HepG2 (cell line): Measurements from ENCODE around the gene FAT2. TPM values are rescaled to one million over a fixed set of nuclear protein-coding genes. Genes with fewer than 3 reads are reported as not detected.

Experiments used
- ATAC-seq: fragments of 200-7000 bp; cut with Tn5 transposase; 3 replicates; pipeline ENCODE4 v1.9.1; 2020; ENCODE audit warnings: mild to moderate bottlenecking, moderate library complexity
- BruUV-seq: library from RNA; stranded (reverse); fragments of 400-500 nt; replicated peaks from 2 replicates; lab custom pipeline; 2021; lab: Mats Ljungman, UMichigan
- CTCF ChIA-PET: fragments of 300-600 bp; formaldehyde crosslinking; extraction: SDS; loops from one replicate; lab custom pipeline; 2021; ENCODE audit warnings: low total read pairs, inconsistent platforms, low intra/inter-chr PET ratio; lab: Yijun Ruan, JAX
- POLR2A ChIA-PET: fragments of 350-600 bp; sonication (Branson Sonifier 250); formaldehyde crosslinking; loops from one replicate; lab custom pipeline; 2020; ENCODE audit warnings: antibody characterized with exemption, inconsistent platforms; lab: Yijun Ruan, JAX
- DNase-seq: peaks from one replicate; pipeline ENCODE4 v3.0.0-alpha.2; 2015; ENCODE audit warnings: low spot score
- FAIRE-seq: peaks from 3 replicates; lab custom pipeline; 2011; peaks lifted over from hg19 to GRCh38; lab: Jason Lieb, UNC
- H2AFZ ChIP-seq: one replicate; pipeline ENCODE4 v1.6.1; 2011; ENCODE audit warnings: low read length, inconsistent platforms
- H3K27ac ChIP-seq: fragments of 300-600 bp; 3 replicates; pipeline ENCODE4 v1.8.0; 2011; ENCODE audit warnings: mixed run types, mild to moderate bottlenecking, mixed read lengths, low read length, inconsistent platforms; ENCODE audit not compliant: insufficient read depth; ENCODE audit errors: extremely low read length
- H3K27me3 ChIP-seq, 2 experiments: fragments of 200-600 bp in 1 of 2; 2 replicates in 1 of 2; 3 replicates in 1 of 2; pipeline versions ENCODE4 v1.6.0 to v1.8.0; 2011; ENCODE audit warnings: low read length in 2 of 2, mild to moderate bottlenecking in 2 of 2, moderate library complexity in 2 of 2, inconsistent platforms in 1 of 2; ENCODE audit not compliant: insufficient read depth in 2 of 2, control insufficient read depth in 1 of 2
- H3K36me3 ChIP-seq, 2 experiments: fragments of 200-600 bp in 1 of 2; replicated peaks in 1 of 2; 2 replicates in 1 of 2; 3 replicates in 1 of 2; pipeline versions ENCODE4 v1.5.1 to v1.8.0; 2011; ENCODE audit warnings: low read length in 2 of 2, inconsistent platforms in 1 of 2; ENCODE audit not compliant: insufficient read depth in 2 of 2, control insufficient read depth in 1 of 2
- H3K4me1 ChIP-seq: 2 replicates; pipeline ENCODE4 v1.5.1; 2012; ENCODE audit warnings: low read length, inconsistent platforms; ENCODE audit not compliant: insufficient read depth
- H3K4me2 ChIP-seq: 2 replicates; pipeline ENCODE4 v1.6.0; 2011; ENCODE audit warnings: low read depth, low read length, inconsistent platforms
- H3K4me3 ChIP-seq, 3 experiments: fragments of 200-600 bp in 1 of 3; sonication (generic), shearing (Covaris generic) in 1 of 3; replicated peaks in 1 of 3; 2 replicates each; pipeline ENCODE4 v1.5.1; 2011 to 2016; ENCODE audit warnings: low read length in 3 of 3, inconsistent platforms in 2 of 3, low read depth in 2 of 3, mild to moderate bottlenecking in 2 of 3, control low read depth in 1 of 3, mixed read lengths in 1 of 3; ENCODE audit not compliant: insufficient read depth in 1 of 3
- H3K79me2 ChIP-seq: one replicate; pipeline ENCODE4 v1.6.1; 2011; ENCODE audit warnings: low read length, inconsistent platforms; ENCODE audit not compliant: insufficient read depth
- H3K9ac ChIP-seq: 2 replicates; pipeline ENCODE4 v1.6.0; 2011; ENCODE audit warnings: mild to moderate bottlenecking, low read depth, low read length, inconsistent platforms; ENCODE audit not compliant: insufficient read depth
- H3K9me3 ChIP-seq: 2 replicates; pipeline ENCODE4 v1.5.1; 2012; ENCODE audit warnings: mild to moderate bottlenecking, low read length
- H4K20me1 ChIP-seq: 2 replicates; pipeline ENCODE4 v1.6.0; 2011; ENCODE audit warnings: inconsistent platforms, mild to moderate bottlenecking, low read length, moderate library complexity; ENCODE audit not compliant: insufficient read depth
- KLF6 ChIP-seq: IDR thresholded peaks from 2 replicates; pipeline ENCODE4 v1.8.0; 2016; ENCODE audit warnings: missing biosample characterization, missing genetic modification reagents
- MAFF ChIP-seq: IDR thresholded peaks from 2 replicates; pipeline ENCODE4 v1.6.1; 2011; ENCODE audit warnings: low read depth, low read length, improper control_type of control experiment
- MED8 ChIP-seq: sonication (generic); formaldehyde crosslinking; IDR thresholded peaks from 2 replicates; pipeline ENCODE4 v1.8.1; 2023; ENCODE audit warnings: mild to moderate bottlenecking, missing genetic modification reagents; ENCODE audit not compliant: insufficient replicate concordance
- NFATC3 ChIP-seq: sonication (generic); formaldehyde crosslinking; IDR thresholded peaks from 2 replicates; pipeline ENCODE4 v1.5.1; 2020; ENCODE audit warnings: mild to moderate bottlenecking, missing genetic modification reagents
- PITX1 ChIP-seq: sonication (generic); formaldehyde crosslinking; IDR thresholded peaks from 2 replicates; pipeline ENCODE4 v1.5.1; 2020; ENCODE audit warnings: mild to moderate bottlenecking, missing genetic modification reagents
- SNRNP70 ChIP-seq: fragments of 200-400 bp; formaldehyde crosslinking; IDR thresholded peaks from 2 replicates; pipeline ENCODE4 v1.6.1; 2017; ENCODE audit warnings: mild to moderate bottlenecking, low read depth, low read length, moderate library complexity
- ZNF749 ChIP-seq: sonication (generic); formaldehyde crosslinking; IDR thresholded peaks from 2 replicates; pipeline ENCODE4 v1.8.0; 2022; ENCODE audit warnings: mild to moderate bottlenecking, missing genetic modification reagents, moderate library complexity, borderline replicate concordance
- ZSCAN9 ChIP-seq: IDR thresholded peaks from 2 replicates; pipeline ENCODE4 v1.6.1; 2016; ENCODE audit warnings: borderline replicate concordance
- WGBS: methylation state at CpG from one replicate; pipeline ENCODE4 v1.1.6; 2017; ENCODE audit warnings: low lambda C conversion rate; 5-methylcytosine and 5-hydroxymethylcytosine counted together
- in situ Hi-C: cut with HindIII; loops from 2 replicates; pipeline ENCODE4 v1.10.0; 2017; ENCODE audit warnings: low pct_unique_long_range_greater_than_20kb; ENCODE audit not compliant: extremely low pct_ligation_motif_present
- intact Hi-C: fragments of 100-400 bp; cut with micrococcal nuclease; formaldehyde crosslinking; loops from one replicate; pipeline ENCODE4 v1.10.0; 2022; ENCODE audit not compliant: unreplicated experiment
- polyA plus RNA-seq, 8 experiments: library from polyadenylated mRNA; depleted of rRNA in 3 of 8; stranded (reverse) in 7 of 8; unstranded in 1 of 8; fragments of >200 nt; fragmentation: Illumina TruSeq in 4 of 8; extraction: Trizol in 4 of 8; gene quantifications; 2 replicates each; pipeline versions ENCODE4 v1.2.1 to v1.2.3, GENCODE V29; 2011 to 2016; ENCODE audit warnings: low read depth in 4 of 8, missing spikeins in 1 of 8, mixed read lengths in 1 of 8; ENCODE audit not compliant: insufficient read depth in 1 of 8
- total RNA-seq, 5 experiments: library from RNA; depleted of rRNA; stranded (reverse); fragments of >200 nt; fragmentation: Illumina TruSeq; extraction: Trizol; gene quantifications; 2 replicates each; pipeline ENCODE4 v1.2.3, GENCODE V29; 2016; ENCODE audit warnings: low read depth in 1 of 5
- TF ChIP-seq, protein P1 (sequence below): sonication (generic); formaldehyde crosslinking; IDR thresholded peaks from 2 replicates; pipeline ENCODE4 v1.9.0; 2021; ENCODE audit warnings: missing genetic modification reagents, mild to moderate bottlenecking, borderline replicate concordance
- TF ChIP-seq, protein P2 (sequence below): sonication (generic); formaldehyde crosslinking; IDR thresholded peaks from 2 replicates; pipeline ENCODE4 v1.8.1; 2023; ENCODE audit warnings: mild to moderate bottlenecking, missing genetic modification reagents, borderline replicate concordance

The FAT2 gene
- total and polyA plus RNA-seq, 2 of the 13 experiments (the other 11 are each of a cell fraction or from before 2014, with no cell fraction given), result not detected

DNA sequence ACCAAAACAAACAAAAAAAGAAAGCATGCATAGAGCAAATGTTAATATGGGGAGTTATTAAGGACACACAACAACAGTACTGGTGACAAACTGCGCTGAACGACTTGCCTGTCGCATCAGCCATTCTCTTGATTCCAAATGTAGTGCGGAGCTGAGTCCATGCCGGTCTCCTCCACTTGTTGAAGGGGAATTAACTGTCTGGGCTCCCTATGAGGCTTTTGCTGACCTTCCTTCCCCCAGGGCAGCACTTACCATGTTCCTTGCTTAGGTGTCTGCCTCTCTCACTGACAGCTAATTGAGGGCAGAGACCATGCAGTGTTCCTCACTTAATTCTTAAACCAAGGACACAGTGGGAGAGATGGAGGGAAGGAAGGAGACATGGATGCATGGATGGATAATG, 40.8 kb upstream of the FAT2 start (continued):
- TF ChIP-seq NFATC3, result no peak

DNA sequence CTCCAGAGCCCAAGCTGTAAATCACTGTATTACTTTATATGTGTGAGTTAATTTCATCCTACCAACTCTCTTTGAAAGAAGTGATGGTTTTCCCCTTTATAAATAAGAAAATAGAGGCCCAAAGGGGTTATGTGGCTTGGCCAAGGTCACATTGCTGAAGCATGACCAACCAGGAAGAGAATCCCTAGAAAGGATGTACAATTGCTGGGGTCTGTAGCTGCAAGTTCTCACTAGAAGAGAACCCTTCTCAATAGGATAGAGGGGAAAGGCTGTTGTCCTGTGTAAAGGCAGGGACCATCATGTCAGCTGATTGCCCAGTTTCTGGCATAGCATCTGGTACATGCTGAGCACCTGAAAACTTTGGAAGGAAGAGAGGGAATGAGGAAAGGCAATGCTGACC, 39.0 kb upstream of the FAT2 start:
- no peak for FAIRE-seq

DNA sequence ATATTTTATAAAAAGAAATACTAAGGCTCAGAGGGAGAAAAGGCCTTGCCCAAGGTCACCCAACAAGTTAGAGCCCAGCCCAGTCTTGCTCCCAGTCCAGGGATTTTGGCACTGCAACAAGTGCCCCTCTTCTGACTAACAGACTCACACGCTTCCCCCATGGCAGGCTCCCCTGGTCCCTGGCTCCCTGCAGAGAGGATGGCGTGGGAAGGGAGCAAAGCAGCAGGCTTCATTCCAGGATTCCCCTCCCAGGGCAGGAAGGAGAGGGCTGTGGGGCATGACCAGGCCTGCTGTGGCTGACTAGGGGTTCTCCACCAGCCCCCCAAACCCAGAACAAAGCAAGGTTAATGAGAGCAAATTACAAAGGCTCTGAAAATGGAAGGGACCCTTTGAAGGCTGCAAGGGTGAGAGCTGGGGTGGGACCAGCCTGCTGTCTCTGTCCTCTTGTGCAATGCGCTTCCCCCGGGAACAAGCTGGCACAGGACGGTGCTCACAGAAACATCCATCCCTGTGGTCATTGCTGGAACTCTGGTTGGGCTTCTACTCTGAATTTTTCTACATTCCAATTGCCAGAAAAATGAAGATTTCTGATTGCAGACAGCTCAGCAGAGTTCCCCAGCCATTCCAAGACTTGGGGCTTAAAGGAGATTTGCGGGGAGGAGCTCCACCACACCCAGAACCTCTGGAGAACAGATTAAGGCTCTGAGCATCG, 37.1 kb upstream of the FAT2 start:
- no peak for DNase-seq
- Histone ChIP-seq H3K9ac (no peak overlapping the region), H3K36me3 (no peaks in the 10 kb centered on the region), H3K4me3 (no peak overlapping the region), H3K9me3 (no peaks in the 10 kb centered on the region), H3K4me1 (peaks cover 14% of the 10 kb centered on the region), H3K27me3 (peaks cover 5 to 26% of the 10 kb centered on the region in 2 experiments; a peak in 3 of 5 replicates), H3K4me2 (no peak overlapping the region), H2AFZ (no peak overlapping the region), H3K27ac (no peak overlapping the region), H3K79me2 (no peaks in the 10 kb centered on the region), H4K20me1 (no peaks in the 10 kb centered on the region)
- intact Hi-C loops (no loop called here), in situ Hi-C loops (no loop called here)
- ChIA-PET CTCF (no interaction called here), POLR2A (no interaction called here)
- no peak for TF ChIP-seq KLF6 (CRISPR knock-in tag)
- TF ChIP-seq MED8 (CRISPR knock-in tag), result no peak
- TF ChIP-seq, protein P1, sequence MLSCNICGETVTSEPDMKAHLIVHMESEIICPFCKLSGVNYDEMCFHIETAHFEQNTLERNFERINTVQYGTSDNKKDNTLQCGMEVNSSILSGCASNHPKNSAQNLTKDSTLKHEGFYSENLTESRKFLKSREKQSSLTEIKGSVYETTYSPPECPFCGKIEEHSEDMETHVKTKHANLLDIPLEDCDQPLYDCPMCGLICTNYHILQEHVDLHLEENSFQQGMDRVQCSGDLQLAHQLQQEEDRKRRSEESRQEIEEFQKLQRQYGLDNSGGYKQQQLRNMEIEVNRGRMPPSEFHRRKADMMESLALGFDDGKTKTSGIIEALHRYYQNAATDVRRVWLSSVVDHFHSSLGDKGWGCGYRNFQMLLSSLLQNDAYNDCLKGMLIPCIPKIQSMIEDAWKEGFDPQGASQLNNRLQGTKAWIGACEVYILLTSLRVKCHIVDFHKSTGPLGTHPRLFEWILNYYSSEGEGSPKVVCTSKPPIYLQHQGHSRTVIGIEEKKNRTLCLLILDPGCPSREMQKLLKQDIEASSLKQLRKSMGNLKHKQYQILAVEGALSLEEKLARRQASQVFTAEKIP, result no peak
- no peak for TF ChIP-seq MAFF
- BruUV-seq, result no TSS peak
- no peak for ATAC-seq
- WGBS, result 29% methylated on average over 5 of the region's 7 CpGs
- FAIRE-seq, result no peak

More for the DNA sequence above, 39.0 kb upstream of the FAT2 start:
- ChIA-PET CTCF (no interaction called here), POLR2A (no interaction called here)
- DNase-seq, result no peak
- H4K20me1 ChIP-seq, result no peaks in the 10 kb centered on the region
- H3K4me2 ChIP-seq, result no peak overlapping the region
- in situ Hi-C loops, result no loop called here
- H3K9me3 ChIP-seq, result no peaks in the 10 kb centered on the region
- ATAC-seq, result no peak
- no peak overlapping the region for H2AFZ ChIP-seq
- H3K4me1 ChIP-seq, result peaks cover 15% of the 10 kb centered on the region
- no peaks in the 10 kb centered on the region for H3K36me3 ChIP-seq
- peaks cover 5 to 33% of the 10 kb centered on the region in 2 experiments; a peak in 4 of 5 replicates for H3K27me3 ChIP-seq
- no peaks in the 10 kb centered on the region for H3K79me2 ChIP-seq
- no TSS peak for BruUV-seq
- no peak overlapping the region for H3K27ac ChIP-seq
- TF ChIP-seq, protein P2, sequence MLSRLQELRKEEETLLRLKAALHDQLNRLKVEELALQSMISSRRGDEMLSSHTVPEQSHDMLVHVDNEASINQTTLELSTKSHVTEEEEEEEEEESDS (CRISPR knock-in tag), result no peak
- TF ChIP-seq SNRNP70 (no peak), ZNF749 (CRISPR knock-in tag) (no peak), PITX1 (CRISPR knock-in tag) (no peak), ZSCAN9 (CRISPR knock-in tag) (no peak)
- TF ChIP-seq, all 625 proteins: peak for 0
- intact Hi-C loops, result no loop called here
- Histone ChIP-seq H3K9ac (no peak overlapping the region), H3K4me3 (no peak overlapping the region)
